GM15510 (cell line): ENCODE data around the gene C11orf21.

Experiments
- POLR2A ChIP-seq: IDR thresholded peaks from 3 replicates; pipeline ENCODE4 v1.6.1; 2011; ENCODE audit warnings: borderline replicate concordance; ENCODE audit not compliant: insufficient read length; ENCODE audit errors: extremely low read depth

The C11orf21 gene

DNA sequence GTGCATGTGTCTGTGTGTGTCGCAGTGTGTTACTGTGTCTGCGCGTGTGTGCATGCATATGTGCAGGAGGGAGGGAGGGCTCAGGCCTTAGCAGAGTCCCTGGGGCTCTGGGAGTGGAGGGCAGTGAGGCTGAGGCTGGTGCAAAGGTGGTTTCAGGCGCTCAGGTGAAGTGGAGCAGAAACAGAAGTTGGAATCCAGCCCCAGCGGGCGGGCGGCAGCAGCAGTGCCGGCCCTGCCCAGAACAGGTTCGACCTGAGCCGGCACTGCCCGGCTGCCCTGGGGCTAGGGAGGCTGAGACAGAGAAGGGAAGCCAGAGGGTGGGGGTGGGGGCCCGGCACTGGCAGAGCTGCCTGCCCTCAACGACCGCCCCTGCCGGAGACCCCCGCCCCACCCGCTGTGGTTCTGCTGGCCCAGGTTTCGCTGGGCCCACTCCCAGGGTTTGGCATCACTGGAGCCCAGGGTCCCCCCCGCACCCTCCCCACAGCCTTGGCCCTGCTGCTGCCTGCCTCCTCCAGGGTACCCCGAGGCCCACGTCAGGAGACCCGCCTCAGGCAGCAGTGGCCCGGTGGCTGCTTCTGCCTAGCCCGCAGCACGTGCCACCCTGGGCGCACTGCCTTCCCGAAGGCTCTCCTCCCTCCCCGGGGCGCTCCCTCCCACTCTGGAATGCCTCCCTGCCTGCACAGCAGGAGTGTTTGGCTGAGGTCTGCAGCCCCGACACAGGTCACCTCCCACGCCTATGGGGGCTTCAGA is 44.6 kb downstream of the C11orf21 start:
- no peak for TF ChIP-seq POLR2A

DNA sequence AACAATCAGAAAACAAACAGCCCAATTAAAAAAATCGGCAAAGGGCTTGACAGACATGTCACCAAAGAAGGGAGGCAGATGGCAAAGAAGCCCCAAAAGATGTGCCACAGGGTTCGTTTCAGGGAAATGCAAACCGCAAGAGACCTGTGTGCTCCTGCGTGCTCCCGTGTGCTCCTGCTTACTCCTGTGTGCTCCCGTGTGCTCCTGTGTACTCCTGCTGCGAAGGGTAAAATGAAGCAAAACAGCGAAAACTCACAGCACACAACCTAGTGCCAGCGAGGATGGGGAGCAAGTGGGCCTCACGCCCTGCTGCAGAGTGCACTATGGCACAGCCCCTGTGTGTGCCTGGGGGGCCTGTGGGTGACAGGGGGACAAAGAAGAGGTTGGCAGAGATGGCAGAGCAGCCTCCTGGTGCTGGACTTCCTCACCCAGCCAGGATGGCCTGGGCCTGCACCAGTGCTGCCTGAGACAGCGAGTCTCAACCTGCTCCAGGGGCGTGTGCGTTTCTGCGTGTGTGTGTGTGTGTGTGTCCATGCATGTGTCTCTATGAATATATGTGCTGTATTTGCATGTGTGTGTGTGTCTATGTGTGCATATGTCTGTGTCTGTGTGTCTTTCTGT is 45.3 kb downstream of the C11orf21 start:
- TF ChIP-seq POLR2A = no peak

DNA sequence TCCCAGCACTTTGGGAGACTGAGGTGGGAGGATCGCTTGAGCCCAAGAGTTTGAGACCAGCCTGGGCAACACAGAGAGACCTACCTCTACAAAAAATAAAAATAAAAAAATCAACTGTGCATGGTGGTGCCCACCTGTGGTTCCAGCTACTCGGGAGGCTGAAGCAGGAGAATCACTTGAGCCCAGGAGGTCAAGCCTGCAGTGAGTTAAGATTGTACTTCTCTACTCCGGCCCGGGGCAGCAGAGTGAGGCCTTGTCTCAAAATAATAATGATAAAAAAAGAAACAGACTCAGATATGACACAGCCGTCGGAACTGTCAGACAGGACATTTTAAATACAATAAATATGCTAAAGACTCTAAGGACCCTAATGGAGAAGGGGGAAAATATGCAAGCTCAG is 49.7 kb downstream of the C11orf21 start:
- no peak for TF ChIP-seq POLR2A

DNA sequence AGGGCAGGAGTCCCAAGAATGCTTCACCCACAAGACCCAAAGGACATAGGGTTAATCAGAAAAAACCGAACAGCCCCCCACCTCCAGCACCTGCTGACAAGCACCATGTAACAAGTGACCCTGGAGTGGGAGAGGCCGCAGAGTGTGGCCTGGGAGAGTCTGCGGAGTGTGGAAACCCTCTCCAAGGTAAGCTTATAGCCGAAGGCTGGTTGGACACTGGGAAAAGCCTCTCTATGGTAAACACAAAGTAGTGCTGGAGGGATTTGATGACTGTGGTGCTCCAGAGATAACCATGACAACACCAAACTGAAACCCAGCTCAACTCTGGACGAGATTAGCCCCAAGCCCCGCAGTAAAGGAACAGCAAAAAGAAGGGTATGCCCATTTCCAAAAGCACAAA is 50.6 kb downstream of the C11orf21 start:
- TF ChIP-seq POLR2A = no peak

DNA sequence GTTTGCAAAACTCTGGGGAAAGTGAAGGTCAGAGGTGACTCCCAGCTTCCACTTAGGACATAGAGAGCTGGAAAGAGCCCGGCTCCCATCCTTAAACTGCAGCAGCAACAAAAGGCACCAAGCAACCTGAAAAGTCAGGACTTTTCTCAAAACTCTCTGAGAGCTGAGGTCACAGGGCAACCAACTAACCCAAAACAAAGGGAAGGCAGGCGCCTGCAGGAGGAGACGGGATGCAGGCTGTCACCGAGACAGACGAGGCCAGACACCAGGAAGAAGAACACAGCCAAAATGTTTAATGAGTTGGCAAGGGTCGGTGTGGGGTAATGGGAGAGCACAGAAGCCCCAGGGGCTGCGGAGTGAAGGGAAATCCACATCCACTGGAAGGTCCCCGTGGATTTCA is 51.2 kb downstream of the C11orf21 start:
- TF ChIP-seq POLR2A = no peak

DNA sequence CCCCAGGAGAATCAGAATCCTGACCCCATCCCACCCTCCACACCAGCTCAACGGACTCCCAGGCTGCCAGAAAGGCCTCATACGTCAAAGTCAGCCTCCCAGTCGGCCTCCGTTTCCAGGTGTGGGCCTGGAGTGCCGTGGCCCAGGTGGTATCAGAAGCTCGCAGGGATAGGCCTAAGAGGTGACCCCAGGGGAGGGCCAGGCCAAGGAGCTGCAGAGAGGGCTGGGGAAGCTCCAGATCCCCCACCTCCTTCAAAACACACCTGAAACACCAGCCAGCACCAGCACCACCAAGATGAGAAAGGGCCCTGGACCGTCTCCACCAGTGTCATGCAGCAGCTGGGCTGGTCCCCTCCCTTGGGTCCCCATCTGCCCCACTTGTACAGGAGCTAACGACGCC is 51.7 kb downstream of the C11orf21 start:
- no peak for TF ChIP-seq POLR2A

DNA sequence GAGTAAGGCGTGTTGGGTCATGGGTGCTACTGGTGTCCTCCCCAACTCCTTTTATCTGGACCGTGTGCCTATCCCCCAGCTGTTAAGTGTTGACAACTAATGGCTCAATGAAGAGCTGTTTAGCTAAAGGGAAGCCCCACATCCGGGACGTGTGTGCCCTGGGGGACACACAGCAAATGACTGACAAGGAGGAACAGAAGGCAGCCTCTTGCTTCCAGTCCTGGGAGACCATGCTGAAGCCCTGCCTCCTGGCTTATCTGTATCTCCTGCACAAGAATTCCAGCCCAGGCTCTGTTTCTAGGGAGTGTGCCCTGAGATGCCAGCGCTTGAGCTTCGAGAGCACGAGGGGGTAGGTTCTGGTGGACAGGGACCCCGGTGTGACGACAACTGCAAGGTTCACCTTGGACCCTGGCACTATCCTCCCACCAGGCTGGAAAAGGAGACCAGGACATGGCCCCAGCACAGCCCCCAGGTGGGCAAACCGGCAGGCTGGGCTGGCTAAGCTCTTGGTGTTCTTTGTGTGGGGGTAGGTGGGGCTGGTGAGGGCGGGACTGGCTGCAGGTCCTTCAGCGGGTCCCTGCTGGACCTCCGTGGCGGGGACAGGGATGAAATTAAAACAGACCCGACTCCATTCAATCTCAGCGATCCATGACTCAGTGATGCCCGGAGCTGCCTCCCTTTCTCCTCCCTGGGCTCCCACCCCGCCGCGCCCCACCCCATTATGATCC is 52.4 kb downstream of the C11orf21 start:
- TF ChIP-seq POLR2A = no peak

DNA sequence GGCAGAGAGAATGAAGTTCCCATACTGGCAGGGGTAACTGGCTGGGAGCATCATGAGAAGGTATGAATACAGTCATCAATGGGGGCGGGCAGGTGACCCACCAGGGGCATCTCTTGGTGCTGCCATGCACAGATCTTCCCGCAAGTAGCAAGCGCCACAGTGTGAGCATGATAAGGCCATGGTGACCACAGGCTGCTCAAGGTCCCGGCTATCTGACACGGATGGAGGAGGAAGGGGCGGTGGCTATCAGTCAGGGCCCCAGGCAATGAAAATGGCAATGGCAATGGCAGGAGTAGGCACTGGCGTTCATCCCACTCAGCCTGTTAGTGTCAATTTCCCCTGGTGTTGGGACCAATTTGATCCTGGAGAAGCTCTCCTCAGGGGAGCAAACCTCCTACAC is 53.0 kb downstream of the C11orf21 start:
- no peak for TF ChIP-seq POLR2A

DNA sequence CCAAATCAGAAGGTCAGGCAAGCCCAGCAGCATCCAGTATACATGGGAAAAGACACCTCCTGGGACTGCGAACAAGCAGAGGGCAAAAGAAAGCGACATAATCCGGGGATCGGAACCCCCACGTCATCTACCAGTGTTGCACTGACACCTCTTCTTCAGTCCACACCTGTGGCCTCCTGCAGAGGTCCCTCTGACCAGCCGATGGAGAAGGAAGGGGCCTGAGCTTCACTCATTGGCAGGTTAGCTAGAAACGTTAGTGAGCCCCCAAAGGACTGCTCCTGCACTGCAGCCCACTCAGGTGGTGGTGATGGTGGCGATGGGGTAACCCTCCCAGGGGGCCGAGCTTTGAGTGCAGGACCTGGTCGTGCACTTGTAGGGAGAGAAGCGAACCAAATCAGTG is 53.5 kb downstream of the C11orf21 start:
- TF ChIP-seq POLR2A = no peak

DNA sequence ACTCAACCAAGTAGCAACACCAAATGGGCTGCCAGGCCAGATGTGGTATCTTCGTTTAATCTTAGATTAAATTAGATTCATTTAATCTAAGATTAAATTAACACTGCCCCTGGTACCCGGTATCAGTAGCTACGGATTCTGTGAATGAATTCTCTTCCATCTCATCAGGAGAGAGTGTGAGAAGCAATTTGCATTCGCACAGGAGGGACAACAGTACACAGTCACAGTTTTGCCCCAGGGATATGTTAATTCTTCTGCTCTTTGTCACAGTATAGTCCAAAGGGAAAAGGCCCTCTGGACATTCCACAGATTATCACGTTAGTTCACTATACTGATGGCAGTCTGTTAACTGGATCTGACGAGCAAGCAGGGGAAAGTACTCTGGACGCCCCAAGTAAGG is 54.2 kb downstream of the C11orf21 start:
- no peak for TF ChIP-seq POLR2A
